Adrenal gland (tissue), 12 donors: ENCODE data around the gene ME1. TPM values are rescaled to one million over a fixed set of nuclear protein-coding genes. Genes with fewer than 3 reads are reported as not detected.

Source experiments
- DNase-seq, 7 donors: peaks; one replicate each; pipeline ENCODE4 v3.0.0-alpha.2; 2019 to 2020
- H3K27ac ChIP-seq, 5 donors: fragments of 200-600 bp; sonication (generic) in 4 of 5; 1 replicate in 3 of 5; 2 replicates in 2 of 5; pipeline versions ENCODE4 v1.5.1 to v1.8.0; 2016 to 2020; ENCODE audit warnings: mild to moderate bottlenecking in 1 of 5
- H3K27me3 ChIP-seq: fragments of 200-600 bp; 2 replicates; pipeline ENCODE4 v1.8.0; 2021
- H3K36me3 ChIP-seq, 2 donors: fragments of 200-600 bp; replicated peaks in 1 of 2; 1 replicate in 1 of 2; 2 replicates in 1 of 2; pipeline versions ENCODE4 v1.5.1 to v1.8.0; 2018 to 2022
- H3K4me1 ChIP-seq, 2 donors: fragments of 200-600 bp; replicated peaks in 1 of 2; 1 replicate in 1 of 2; 2 replicates in 1 of 2; pipeline versions ENCODE4 v1.5.1 to v1.8.0; 2018 to 2021
- H3K4me3 ChIP-seq, 4 donors: fragments of 200-600 bp; sonication (generic) in 3 of 4; one replicate each; pipeline ENCODE4 v1.5.1; 2016 to 2018
- H3K9me3 ChIP-seq, 3 donors: fragments of 200-600 bp; sonication (generic) in 1 of 3; replicated peaks in 1 of 3; 1 replicate in 2 of 3; 2 replicates in 1 of 3; pipeline versions ENCODE4 v1.5.1 to v1.8.0; 2016 to 2021
- POLR2A ChIP-seq, 2 donors: fragments of 450-650 bp; IDR thresholded peaks; one replicate each; pipeline ENCODE4 v1.6.1; 2017; ENCODE audit warnings: antibody characterized with exemption in 2 of 2, mild to moderate bottlenecking in 2 of 2, moderate library complexity in 1 of 2
- WGBS, 4 donors: extraction: QIAGEN DNeasy Blood & Tissue Kit in 2 of 4; methylation state at CpG; one replicate each; pipeline versions ENCODE4 v1.1.5 to v1.1.7; 2013 to 2017; 5-methylcytosine and 5-hydroxymethylcytosine counted together
- intact Hi-C, 2 donors: fragments of 100-400 bp; cut with DNase I; formaldehyde crosslinking; loops; one replicate each; pipeline versions ENCODE4 v1.14.1 to v1.15.0; 2022 to 2023
- polyA plus RNA-seq, 3 donors: library from polyadenylated mRNA; stranded (reverse); fragments of 200-250 nt in 2 of 3; fragments of 350-450 nt in 1 of 3; fragmentation: Illumina TruSeq in 1 of 3; extraction: RNeasy Lipid Tissue Mini Kit (QIAGEN cat#74804) in 1 of 3; gene quantifications; one replicate each; pipeline ENCODE4 v1.2.3, GENCODE V29; 2013 to 2014
- total RNA-seq, 9 donors: library from RNA; depleted of rRNA in 4 of 9; stranded (reverse); fragments of >200 nt in 4 of 9; fragments of 120-200 nt in 1 of 9; fragmentation: NEBNext Ultra II Directional in 1 of 9; extraction: Animal tissue kit (Norgen Biotek cat#: 25700) in 1 of 9; gene quantifications; one replicate each; pipeline versions ENCODE4 v1.1.0 to v1.2.4, GENCODE V29; 2013 to 2023
- TF ChIP-seq, protein P1 (sequence below), 6 experiments: fragments of 450-650 bp in 4 of 6; fragments of 200-600 bp in 2 of 6; sonication (generic) in 1 of 6; IDR thresholded peaks; 1 replicate in 5 of 6; 2 replicates in 1 of 6; pipeline versions ENCODE4 v1.5.1 to v1.8.0; 2016 to 2021; ENCODE audit warnings: antibody characterized with exemption in 6 of 6, mild to moderate bottlenecking in 2 of 6, moderate library complexity in 1 of 6
- donor health status: healthy with polysubstance abuse.
- donor health status: Bipolar disorder and iron deficiency.
- donor health status: DM: yes; HTN: yes; CAD: no.
- donor health status: DM: no; HTN: no; CAD: no.
- donor health status: DM: no; HTN: no; CAD: no.
- donor health status: DM: yes; HTN: yes; CAD: no.

Gene ME1
- total and polyA plus RNA-seq, 12 donors = 19.9 to 145 (median 64.1) TPM

DNA sequence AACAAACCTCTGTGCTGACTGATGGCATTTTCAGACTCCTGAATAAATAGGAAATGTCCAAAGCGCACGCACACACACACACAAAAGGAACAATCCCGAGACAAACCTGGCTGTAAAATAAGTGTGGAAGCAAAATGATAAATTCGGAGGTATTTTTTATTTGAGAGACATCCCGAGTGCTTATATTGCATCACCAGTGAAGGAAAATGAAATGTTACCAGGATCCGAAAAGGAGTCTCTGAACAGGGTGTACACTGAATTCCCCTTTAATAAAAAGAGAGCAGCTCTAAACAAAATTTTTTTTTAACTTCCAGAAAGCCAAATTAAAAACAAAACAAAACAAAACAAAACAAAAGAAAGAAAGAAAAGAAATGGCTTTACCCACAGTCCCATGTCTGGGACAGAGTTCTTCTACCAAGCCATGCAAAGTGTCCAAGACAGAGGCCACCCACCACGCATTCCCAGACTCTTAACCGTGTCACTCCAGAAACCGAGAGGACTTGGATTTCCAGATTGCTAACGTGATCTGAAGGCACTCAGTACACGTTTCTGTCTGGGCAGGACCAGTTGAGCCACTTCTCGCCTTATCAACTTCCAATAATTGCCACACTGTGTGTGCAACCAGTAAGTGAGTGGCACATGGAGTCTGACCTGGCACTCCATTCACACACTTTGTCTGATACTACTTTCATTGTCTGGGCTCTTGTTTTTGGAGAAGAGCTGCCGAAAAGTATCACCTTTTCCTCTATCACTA, 817 bp downstream of the ME1 start:
- H3K4me3 ChIP-seq = peak overlapping the region; percentile 11 to 80 (median 64)
- H3K36me3 ChIP-seq = no peaks in the 10 kb centered on the region
- WGBS, 4 donors = 18 to 26% (median 23%) methylated on average over 13 of the region's 13 CpGs
- intact Hi-C loops = no loop called here
- DNase-seq = peak; percentile 20 to 67 (median 49)
- peak overlapping the region; percentile 46 to 97 (median 88) for H3K27ac ChIP-seq
- peak in 1 of 2 donors; percentile 28 for TF ChIP-seq POLR2A (IDR thresholded peaks at IDR 0.05)
- TF ChIP-seq, protein P1, sequence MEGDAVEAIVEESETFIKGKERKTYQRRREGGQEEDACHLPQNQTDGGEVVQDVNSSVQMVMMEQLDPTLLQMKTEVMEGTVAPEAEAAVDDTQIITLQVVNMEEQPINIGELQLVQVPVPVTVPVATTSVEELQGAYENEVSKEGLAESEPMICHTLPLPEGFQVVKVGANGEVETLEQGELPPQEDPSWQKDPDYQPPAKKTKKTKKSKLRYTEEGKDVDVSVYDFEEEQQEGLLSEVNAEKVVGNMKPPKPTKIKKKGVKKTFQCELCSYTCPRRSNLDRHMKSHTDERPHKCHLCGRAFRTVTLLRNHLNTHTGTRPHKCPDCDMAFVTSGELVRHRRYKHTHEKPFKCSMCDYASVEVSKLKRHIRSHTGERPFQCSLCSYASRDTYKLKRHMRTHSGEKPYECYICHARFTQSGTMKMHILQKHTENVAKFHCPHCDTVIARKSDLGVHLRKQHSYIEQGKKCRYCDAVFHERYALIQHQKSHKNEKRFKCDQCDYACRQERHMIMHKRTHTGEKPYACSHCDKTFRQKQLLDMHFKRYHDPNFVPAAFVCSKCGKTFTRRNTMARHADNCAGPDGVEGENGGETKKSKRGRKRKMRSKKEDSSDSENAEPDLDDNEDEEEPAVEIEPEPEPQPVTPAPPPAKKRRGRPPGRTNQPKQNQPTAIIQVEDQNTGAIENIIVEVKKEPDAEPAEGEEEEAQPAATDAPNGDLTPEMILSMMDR (IDR thresholded peaks at IDR 0.05) = no peak
- H3K27me3 ChIP-seq = no peaks in the 10 kb centered on the region
- H3K9me3 ChIP-seq = no peaks in the 10 kb centered on the region
- H3K4me1 ChIP-seq = peaks cover 17 to 32% of the 10 kb centered on the region in 2 donors

DNA sequence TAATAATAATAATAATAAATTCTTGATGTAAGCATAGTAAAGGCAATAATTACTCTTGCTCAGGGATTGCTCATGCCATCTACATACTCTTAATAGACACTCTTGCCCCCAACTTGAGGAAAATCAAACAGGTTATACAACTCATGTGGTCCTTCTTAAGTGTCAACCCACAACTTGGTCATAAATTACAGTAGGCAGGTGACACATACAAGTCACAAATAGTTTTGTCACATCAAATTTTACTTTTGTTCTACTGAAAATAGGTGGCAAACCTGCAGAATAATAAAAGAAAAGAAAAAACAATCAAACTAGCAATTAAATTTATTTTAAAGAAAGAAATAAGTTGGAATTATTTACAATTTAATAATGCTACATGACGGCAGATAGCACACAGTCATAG, 1.6 kb downstream of the ME1 start:
- Histone ChIP-seq H3K9me3 (peaks cover 0 to 5% (median 0%) of the 10 kb centered on the region in 3 donors), H3K4me3 (peak overlapping the region in 2 of 4 donors; percentile 73 to 80), H3K27ac (no peak overlapping the region), H3K27me3 (no peaks in the 10 kb centered on the region), H3K4me1 (peaks cover 17 to 32% of the 10 kb centered on the region in 2 donors), H3K36me3 (no peaks in the 10 kb centered on the region)
- intact Hi-C loops = no loop called here
- TF ChIP-seq POLR2A (IDR thresholded peaks at IDR 0.05) = no peak
- TF ChIP-seq, protein P1 (IDR thresholded peaks at IDR 0.05) = no peak
- DNase-seq = no peak
- WGBS, 4 donors = 33 to 56% (median 46%) methylated on average over 1 of the region's 1 CpG

GRCh38 chr6:83424392-83425018, 6.3 kb downstream of the ME1 start:
- intact Hi-C loops = loop anchor here in 1 of 2 donors (5.0 kb wide), 1 partner anchor 88 kb away; the partner anchor contains the start of gene PRSS35
- Histone ChIP-seq H3K4me3 (no peak overlapping the region), H3K27me3 (no peaks in the 10 kb centered on the region), H3K36me3 (no peaks in the 10 kb centered on the region), H3K27ac (no peak overlapping the region), H3K9me3 (peaks cover 0 to 6% (median 0%) of the 10 kb centered on the region in 3 donors), H3K4me1 (peaks cover 10 to 38% of the 10 kb centered on the region in 2 donors)
- 90 to 100% (median 97%) methylated on average over 1 of the region's 1 CpG for WGBS, 4 donors
- DNase-seq = no peak
- no peak for TF ChIP-seq POLR2A (IDR thresholded peaks at IDR 0.05)
- TF ChIP-seq, protein P1 (IDR thresholded peaks at IDR 0.05) = no peak

GRCh38 chr6:83417880-83418663, 12.8 kb downstream of the ME1 start:
- intact Hi-C loops = loop anchor here (5.0 kb wide), 2 partner anchors 94 to 191 kb away; partner anchors contain the start of gene PRSS35 (in 1 of the 2)
- Histone ChIP-seq H3K27me3 (no peaks in the 10 kb centered on the region), H3K27ac (peak overlapping the region in 1 of 5 donors; percentile 16), H3K9me3 (no peaks in the 10 kb centered on the region), H3K4me1 (peaks cover 6 to 19% of the 10 kb centered on the region in 2 donors), H3K4me3 (no peak overlapping the region), H3K36me3 (no peaks in the 10 kb centered on the region)
- WGBS, 4 donors = 47 to 55% (median 52%) methylated on average over 3 of the region's 3 CpGs
- TF ChIP-seq, protein P1 (IDR thresholded peaks at IDR 0.05) = peak; percentile 47 to 85 (median 76)
- no peak for TF ChIP-seq POLR2A (IDR thresholded peaks at IDR 0.05)
- peak in 1 of 7 donors; percentile 30 for DNase-seq
